ACHN (cell line): ENCODE measurements around the gene MOV10L1.
"Not testable (repeated sequence)": the region's sequence is repeated elsewhere in the genome, so short reads cannot be mapped to it uniquely, and the experiment has no call there.

Experiments
- DNase-seq: peaks from one replicate; pipeline ENCODE4 v3.0.0-alpha.2; 2015
- in situ Hi-C: cut with HindIII; loops from 2 replicates; pipeline ENCODE4 v1.10.0; 2017; ENCODE audit warnings: low sequenced_read_pairs, low pct_ligation_motif_present, low pct_unique_long_range_greater_than_20kb

MOV10L1 gene

DNA sequence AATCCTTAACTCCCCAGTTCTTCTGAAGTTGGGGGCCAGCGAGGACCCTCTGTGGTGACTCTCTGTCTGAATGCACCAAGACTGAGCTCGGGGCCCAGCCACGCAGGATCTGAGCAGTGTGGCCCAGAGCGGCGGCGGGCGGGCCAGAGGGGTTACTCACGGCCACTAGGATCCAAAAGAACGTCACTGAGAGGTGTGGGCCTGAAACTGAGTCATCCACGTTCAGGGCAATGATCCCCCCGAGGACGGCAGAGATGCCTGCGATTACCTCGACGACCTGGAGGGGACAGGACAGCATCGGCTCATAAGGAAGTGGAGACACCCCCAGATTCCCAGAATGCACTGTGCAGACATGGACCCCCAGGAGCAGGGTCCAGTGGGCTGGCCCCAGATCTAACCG lies 15.8 kb upstream of the MOV10L1 start:
- DNase-seq, result no peak
- in situ Hi-C loops, result no loop called here

DNA sequence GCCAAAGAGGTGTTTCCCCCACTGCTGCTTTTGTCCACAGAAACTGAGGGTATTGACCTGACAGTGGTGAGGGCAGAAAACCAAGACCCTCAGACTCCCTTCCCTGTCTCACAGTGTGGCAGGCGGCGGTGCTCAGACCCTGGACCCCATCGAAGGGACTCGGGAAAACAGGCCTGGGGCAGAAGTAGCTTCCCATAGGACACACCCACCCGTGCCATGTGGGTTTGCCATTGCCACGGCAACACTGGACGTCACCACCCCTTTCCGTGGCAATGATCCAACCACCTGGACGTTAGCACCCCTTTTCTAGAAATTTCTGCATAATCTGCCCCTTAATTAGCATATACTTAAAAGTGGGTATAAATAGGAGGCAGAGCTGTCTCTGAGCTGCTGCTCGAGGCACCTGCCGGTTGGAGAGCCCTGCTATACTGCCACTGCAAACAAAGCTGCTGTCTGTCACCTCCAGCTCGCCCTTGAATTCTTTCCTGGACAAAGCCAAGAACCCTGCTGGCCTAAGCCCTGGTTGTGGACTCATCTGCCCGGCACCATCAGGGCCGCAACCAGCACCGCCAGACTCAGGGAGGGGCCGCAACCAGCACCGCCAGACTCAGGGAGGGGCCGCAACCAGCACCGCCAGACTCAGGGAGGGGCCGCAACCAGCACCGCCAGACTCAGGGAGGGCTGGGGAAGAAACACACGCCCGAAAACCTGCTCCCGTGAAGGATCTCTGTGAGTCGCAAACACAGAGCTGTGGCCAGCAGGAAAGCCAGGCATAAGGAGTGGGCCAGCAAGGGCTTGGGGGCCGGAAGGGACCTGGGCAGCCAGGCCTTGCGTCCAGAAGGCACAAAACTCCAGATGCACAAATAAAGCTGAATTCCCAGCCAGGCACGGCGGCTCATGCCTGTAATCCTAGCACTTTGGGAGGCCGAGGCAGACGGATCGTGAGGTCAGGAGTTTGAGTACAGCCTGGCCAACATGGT lies 15.0 kb upstream of the MOV10L1 start:
- in situ Hi-C loops, result no loop called here
- no peak for DNase-seq

DNA sequence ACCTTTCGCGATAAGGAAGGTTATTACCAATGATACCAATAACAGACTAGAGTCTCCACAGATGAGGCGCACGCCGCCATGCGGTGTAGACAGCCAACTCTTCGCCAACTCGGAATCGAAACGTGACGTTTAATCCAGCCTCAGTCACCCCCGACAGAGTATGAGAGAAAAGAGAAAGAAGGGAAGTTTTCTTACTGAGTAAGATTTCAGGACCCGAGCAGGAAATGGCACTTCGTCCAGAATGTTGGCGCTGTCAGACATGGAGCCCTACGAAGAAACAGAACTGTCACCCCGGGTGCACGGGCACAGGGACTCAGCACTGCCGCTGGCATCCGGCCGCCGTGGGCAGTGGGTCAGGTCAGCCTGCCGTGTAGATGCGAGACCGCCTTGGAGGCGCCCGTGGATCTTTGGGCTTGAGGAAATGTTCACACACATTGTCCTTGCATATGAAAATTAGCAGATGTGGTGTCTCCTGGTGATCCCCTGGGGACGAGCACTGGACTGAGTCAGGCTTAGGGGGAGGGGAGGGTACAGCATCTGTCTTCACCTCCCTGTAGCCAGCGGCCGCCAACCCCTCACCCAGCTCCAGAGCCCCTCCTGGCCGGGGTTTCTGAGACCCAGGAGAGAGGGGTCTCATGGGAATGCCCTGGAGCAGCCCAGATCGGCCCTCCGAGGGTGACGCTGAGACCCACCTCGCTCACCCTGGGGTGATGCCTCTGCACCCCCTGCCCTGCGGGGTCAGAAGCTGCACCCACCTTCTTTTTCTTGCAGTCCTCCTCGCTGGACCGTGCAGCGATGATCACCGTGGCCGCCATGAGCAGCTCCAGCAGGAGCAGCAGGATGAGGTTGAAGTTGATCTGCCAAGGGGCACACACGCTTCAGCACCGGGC lies 12.9 kb upstream of the MOV10L1 start:
- no peak for DNase-seq
- in situ Hi-C loops, result no loop called here

DNA sequence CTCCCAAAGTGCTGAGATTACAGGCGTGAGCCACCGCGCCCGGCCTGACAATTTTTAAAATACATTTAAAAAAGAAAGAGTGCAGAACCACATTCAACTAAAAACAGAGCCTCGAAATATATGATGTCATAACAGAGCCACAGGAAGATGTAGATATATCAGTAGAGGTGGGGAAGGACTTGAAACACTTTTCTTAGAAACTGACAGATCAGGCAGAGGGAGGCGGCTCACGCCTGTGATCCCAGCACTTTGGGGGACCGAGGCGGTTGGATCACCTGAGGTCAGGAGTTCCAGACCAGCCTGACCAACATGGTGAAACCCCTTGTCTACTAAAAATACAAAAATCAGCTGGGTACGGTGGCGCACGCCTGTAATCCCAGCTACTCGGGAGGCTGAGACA lies 11.6 kb upstream of the MOV10L1 start:
- in situ Hi-C loops, result no loop called here
- no peak for DNase-seq

DNA sequence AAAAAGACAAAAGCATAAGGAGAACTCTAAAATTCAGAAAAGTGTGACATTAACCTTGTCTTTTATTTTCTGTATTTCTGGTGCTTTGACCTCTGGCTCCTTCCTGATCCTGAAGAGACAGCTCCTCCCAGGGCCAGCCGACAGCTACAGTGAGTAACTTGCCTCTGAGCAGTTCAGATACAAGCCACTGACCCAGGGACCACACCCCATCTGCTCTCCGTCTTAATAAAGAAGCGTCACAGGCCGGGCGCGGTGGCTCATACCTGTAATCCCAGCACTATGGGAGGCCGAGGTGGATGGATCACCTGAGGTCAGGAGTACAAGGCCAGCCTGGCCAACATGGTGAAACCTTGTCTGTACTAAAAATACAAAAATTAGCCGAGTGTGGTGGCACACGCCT lies 11.0 kb upstream of the MOV10L1 start:
- DNase-seq, result no peak
- in situ Hi-C loops, result no loop called here

DNA sequence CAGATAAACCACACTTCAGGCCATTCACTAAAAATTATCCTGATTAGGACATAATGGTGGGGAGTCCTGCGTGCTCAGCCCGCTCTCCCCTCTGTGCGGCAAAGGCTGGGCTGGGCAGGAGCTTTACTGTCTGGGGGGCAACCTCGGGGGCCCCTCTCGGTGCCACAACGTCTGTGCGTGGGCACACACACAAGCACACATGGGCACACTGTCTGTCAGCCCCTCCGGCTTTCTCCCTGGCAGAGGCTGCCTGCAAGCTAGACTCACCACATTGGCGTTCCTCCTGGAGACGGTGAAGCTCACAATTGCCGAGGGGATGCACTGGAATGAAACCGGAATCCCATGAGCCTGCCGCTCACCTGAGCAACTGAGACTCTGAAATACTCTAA lies 9.7 kb upstream of the MOV10L1 start:
- in situ Hi-C loops, result no loop called here
- DNase-seq, result no peak

DNA sequence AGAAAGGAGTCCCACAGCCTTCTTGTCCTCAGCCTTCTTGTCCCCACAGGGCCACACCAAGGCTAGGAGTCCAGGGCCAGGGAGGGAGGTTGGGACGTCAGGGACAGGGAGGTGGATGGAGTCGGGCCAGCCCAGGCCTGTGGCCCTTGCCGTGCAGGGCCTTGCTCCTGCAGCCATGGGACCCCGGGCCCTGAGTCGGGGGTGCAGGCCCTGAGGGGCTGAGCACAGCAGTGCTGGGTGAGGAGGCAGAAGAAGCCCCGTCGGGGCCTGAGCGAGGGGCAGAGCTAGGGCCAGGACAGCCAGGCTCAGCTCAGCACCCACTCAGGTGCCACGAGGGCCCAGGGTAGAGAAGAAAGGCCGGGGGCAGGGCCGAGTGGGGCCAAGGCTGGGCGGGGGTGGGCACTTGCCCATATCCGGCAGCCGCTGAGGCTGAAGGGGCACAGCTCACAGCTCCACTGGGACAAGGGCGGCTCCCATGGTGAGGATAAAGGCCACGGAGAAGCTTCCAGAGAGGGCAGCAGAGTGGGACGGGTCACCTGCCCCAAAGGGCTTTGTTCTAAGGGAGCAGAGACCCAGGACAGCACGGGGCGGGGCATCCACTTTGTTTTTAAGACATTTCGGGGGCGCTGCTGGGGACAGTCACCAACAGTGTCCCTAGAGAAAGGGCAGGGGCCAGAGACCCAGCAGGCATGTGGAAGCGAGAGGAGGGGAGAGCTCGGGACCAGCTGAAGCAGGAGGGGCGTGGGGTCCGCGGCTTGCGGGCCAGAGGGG lies 8.2 kb upstream of the MOV10L1 start:
- in situ Hi-C loops, result no loop called here
- DNase-seq, result no peak

DNA sequence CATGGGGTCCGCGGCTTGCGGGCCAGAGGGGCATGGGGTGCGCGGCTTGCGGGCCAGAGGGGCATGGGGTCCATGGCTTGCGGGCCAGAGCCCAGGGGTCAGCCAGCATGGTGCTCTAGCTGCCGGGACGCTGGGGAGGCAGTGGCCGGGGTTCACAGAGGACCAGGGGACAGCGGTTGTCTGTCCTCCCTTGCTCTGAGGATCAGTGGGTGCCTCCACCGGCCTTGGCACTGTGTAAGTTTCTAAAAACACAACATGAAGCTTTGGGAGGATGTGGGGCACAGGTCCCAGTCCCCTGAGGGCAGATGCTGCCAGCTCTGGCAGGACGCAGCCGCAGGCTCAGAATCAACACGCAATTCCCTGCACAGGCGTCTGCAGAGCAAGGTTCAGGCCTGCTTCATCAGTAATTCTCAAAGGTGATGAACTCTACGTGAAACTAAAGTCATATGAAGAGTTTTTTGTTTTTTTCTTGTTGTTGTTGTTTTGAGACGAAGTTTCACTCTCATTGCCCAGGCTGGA lies 7.5 kb upstream of the MOV10L1 start:
- DNase-seq, result no peak
- in situ Hi-C loops, result no loop called here

DNA sequence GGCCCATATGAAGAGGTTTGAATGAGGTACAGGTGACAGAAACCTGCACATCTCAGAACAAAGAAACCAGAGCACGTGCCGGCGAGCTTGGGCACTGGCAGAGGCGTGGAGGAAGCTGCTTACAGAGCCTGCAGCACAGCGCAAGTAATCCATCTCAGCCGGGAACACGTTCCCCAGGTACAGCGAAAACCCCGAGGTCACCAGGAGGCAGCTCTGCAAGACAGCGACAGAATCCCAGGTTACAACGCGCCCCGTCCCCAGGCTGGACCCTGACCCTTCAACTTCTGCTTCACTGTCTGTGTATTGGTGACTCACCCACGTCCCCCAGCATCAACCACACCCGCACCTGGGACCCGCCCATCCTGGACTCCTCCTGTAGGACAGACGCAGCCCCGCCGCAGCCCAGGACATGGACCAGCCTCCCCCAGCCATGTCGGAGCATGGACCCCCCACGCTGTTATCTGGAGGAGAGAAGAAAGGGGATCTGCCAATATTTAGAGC lies 6.8 kb upstream of the MOV10L1 start:
- no peak for DNase-seq
- in situ Hi-C loops, result no loop called here

DNA sequence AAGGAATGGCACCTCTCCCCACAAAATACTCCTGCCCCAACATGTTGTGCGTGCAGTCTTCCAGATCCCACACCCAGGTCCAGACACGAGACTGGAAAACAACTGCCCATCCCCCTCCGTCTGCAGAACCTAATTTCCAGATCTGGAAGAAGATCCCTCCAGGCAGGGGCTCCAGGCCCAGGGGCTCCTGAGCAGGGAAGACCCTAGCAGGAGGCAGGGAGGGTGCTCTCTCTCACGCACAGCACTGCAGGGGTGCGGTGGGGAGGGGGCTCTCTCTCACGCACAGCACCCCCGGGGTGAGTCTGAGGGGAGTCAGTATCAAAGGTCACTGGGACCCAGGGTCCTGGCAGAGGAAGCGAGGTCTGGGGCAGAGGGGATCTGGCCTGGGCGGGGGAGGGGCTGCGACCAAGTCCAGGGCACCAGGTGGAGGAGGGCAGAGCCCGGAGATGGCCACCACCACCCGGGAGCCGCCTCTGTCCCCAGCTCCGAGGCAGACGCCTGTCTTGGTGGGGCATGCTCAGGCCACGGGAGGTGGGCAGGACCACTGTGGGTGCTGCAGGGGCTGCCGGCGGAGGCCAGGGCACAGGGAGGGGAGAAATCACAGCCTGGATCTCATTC lies 6.2 kb upstream of the MOV10L1 start:
- in situ Hi-C loops, result no loop called here
- DNase-seq, result no peak

DNA sequence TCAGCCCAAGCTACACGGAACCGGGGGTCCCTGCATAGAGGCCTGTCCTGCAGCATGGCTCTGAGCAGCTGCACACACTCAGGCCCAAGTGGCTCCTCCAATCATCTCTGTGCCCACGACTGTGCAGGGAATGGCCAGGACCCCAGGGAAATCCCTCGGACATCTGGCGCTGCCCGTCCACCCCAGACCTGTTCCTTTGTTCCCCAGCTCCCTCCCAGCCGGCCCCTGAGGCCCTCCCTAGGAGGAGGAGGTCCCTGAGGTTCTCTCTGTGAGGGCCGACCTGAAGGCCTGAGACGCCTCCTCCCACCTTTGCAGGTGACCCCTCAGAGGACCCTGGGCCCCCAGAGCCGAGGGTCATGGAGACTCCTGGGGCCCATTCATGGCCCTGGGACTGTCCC lies 5.7 kb upstream of the MOV10L1 start:
- in situ Hi-C loops, result no loop called here
- DNase-seq, result no peak

DNA sequence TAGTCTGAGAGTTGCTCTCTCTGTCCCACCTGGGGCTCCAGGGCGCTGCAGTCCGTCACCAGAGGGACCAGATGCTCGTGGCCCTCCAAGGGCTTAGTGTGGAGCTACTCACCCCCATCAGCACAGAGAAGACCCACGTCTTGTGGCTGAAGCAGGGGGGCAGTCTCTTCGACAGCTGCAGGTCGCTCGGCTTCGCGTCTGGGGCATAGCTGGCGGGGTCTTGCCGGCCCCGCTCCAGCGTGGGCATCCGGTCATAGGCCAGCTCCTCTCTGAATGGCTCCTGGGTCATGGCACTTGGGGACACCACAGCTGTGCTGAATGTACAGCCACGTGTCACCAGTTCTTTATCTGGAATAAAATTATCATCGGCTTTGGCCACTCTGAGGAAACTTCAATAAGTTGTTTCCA lies 5.2 kb upstream of the MOV10L1 start:
- no peak for DNase-seq
- in situ Hi-C loops, result no loop called here

DNA sequence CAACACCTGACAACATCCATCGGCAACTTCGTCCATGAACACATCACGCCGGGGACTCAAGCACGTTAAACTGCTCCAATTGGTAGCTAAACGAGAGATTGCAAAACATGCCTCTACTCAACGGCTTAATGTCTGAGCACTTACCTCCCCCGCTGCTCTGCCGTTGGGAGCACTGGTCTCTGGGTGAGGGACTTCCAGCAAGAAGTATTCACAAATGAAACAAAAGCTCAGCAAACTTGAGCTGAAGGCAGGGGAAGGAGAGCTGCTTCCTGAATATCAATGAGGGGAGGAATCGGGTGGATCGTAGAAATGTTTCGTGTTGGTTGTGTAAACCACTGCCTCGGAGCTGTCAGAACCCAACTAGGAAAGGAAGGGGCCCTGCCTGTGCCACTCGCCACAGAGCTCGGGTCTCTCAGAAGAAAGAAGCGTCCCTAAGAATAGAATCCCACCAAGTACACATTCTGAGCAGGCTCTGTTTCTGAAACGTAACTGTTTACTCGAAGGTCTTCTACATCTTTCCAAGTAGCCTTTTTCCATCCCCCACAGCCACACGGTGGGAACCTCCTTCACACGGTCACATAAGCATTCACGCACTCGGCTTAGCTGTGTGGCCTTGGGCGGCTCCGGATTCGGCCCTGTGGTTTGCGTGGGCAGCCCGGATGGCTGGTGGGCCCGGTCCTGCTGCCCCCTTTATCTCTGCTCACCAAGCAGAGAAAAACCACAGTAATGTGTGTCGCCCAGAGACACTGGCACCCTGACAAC lies 4.4 kb upstream of the MOV10L1 start, which contains the start of gene MLC1:
Gene MLC1 (minus strand): TSS at position 216 of the 762 bp plus-strand sequence. CDS start 524 bp downstream, outside the sequence.
- in situ Hi-C loops, result no loop called here
- no peak for DNase-seq

DNA sequence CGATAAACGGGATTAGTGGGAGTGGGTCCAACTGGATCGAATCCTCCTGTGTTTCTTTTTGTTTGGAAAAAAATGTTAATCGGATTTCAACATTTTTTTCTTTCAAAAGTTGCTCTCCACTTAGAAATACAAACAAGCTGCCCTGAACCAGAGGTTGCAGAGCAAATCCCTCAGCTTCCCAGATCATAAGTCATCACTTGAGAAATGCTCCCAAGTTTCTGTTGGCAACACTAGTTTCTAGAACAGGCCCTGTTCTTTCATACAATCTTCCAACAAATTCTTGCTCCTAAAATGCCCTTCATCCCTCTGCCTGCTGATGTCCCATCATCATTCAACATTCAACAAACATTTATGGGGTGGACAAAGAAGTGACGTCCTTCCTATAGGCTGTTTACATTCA lies 3.3 kb upstream of the MOV10L1 start:
- in situ Hi-C loops, result no loop called here
- DNase-seq, result no peak

DNA sequence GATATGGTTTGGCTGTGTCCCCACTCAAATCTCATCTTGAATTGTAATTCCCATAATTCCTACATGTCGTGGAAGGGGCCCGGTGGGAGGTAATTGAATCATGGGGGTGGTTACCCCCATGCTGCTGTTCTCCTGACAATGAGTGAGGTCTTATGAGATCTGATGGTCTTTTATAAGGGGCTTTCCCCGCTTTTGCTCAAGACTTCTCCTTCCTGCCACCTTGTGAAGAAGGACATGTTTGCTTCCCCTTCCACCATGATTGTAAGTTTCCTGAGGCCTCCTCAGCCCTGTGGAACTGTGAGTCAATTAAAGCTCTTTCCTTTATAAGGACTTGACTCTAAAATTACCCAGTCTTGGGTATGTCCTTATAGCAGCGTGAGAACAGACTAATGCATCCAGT lies 2.8 kb upstream of the MOV10L1 start:
- not testable (repeated sequence) for DNase-seq

DNA sequence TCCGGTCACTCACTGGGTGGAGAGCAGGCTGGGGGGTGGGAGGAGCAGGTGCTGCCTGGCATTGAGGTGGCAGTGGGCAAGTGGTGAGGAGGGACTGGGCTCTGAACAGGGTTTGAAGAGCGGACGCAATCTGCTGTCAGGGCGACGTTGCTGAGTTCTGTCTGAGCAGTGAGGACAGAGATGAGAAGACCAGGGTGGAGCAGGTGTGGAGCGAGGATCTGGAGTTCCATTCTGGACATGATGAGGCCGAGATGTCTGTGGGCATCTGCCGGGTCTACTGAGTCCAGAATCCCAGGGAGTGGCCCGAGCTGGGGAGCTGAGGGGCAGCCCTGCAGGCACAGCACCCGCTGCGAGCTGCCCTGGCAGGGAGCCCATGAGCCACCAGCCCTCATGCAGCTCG lies 2.2 kb upstream of the MOV10L1 start:
- no peak for DNase-seq
- in situ Hi-C loops, result no loop called here

More for the DNA sequence above, 2.8 kb upstream of the MOV10L1 start:
- in situ Hi-C loops, result not testable (repeated sequence)

DNA sequence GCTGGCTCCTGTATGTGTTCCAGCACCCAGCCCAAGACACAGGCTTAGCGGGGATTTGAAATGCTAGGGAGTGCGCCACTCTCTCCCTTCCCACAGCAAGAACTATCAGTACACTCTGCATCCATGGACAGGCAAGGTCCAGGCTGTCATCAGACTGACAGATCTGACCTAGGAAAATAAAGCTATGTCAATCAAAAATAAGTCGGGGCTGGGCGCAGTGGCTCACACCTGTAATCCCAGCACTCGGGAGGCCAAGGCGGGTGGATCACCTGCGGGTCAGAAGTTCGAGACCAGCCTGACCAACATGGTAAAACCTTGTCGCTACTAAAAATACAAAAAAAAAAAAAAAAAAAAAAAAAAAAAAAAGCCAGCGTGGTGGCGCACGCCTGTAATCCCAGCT lies 1.7 kb upstream of the MOV10L1 start:
- in situ Hi-C loops, result no loop called here
- no peak for DNase-seq
